ENCODE results near the gene SHC1.
"Not testable (repeated sequence)": the region's sequence is repeated elsewhere in the genome, so short reads cannot be mapped to it uniquely, and the experiment has no call there.

Gene SHC1

GRCh38 chr1:154993572-154994268, 23.2 kb upstream of the SHC1 start, which contains the start of gene LENEP:
Gene LENEP, plus strand, starts transcription at chr1:154993586. Its CDS starts 22 bp downstream, at chr1:154993608.
- FAIRE-seq: no peak

GRCh38 chr1:154992721-154993571, 22.4 kb upstream of the SHC1 start:
- no peak for FAIRE-seq

GRCh38 chr1:154990276-154990675, 19.7 kb upstream of the SHC1 start:
- FAIRE-seq: no peak

GRCh38 chr1:154989195-154989860, 18.8 kb upstream of the SHC1 start:
- no peak for FAIRE-seq

GRCh38 chr1:154988058-154988954, 17.8 kb upstream of the SHC1 start:
- no peak for FAIRE-seq

- no peak for FAIRE-seq
Measured at GRCh38 chr1:154987326-154987725, 16.8 kb upstream of the SHC1 start.

GRCh38 chr1:154986736-154987135, 16.2 kb upstream of the SHC1 start:
- FAIRE-seq: not testable (repeated sequence)

GRCh38 chr1:154983776-154984466, 13.4 kb upstream of the SHC1 start:
- no peak for FAIRE-seq

GRCh38 chr1:154982897-154983648, 12.5 kb upstream of the SHC1 start, which contains the start of gene FLAD1:
Gene FLAD1, plus strand, starts transcription at chr1:154983344. Its CDS starts 351 bp downstream, at chr1:154983695.
- FAIRE-seq: peak; percentile 98

GRCh38 chr1:154982341-154982740, 11.8 kb upstream of the SHC1 start:
- FAIRE-seq: no peak

GRCh38 chr1:154978360-154978759, 7.8 kb upstream of the SHC1 start:
- FAIRE-seq: no peak

- not testable (repeated sequence) for FAIRE-seq
Measured at GRCh38 chr1:154977762-154978161, 7.2 kb upstream of the SHC1 start.

- FAIRE-seq: no peak
Measured at GRCh38 chr1:154975409-154976059, 5.0 kb upstream of the SHC1 start.

GRCh38 chr1:154974808-154975408, 4.4 kb upstream of the SHC1 start:
- peak; percentile 55 for FAIRE-seq

- peak; percentile 99 for FAIRE-seq
Measured at GRCh38 chr1:154974102-154974807, 3.7 kb upstream of the SHC1 start, which contains the start of gene CKS1B. Gene CKS1B, plus strand, starts transcription at chr1:154974681. Its CDS starts 65 bp downstream, at chr1:154974746.

- FAIRE-seq: peak; percentile 85
Measured at GRCh38 chr1:154973344-154974101, 3.0 kb upstream of the SHC1 start.

- no peak for FAIRE-seq
Measured at GRCh38 chr1:154972517-154973343, 2.2 kb upstream of the SHC1 start.

Data from endometrium (tissue), 2 donors.